ENCODE results near the gene NECAB2.

NECAB2 gene

DNA sequence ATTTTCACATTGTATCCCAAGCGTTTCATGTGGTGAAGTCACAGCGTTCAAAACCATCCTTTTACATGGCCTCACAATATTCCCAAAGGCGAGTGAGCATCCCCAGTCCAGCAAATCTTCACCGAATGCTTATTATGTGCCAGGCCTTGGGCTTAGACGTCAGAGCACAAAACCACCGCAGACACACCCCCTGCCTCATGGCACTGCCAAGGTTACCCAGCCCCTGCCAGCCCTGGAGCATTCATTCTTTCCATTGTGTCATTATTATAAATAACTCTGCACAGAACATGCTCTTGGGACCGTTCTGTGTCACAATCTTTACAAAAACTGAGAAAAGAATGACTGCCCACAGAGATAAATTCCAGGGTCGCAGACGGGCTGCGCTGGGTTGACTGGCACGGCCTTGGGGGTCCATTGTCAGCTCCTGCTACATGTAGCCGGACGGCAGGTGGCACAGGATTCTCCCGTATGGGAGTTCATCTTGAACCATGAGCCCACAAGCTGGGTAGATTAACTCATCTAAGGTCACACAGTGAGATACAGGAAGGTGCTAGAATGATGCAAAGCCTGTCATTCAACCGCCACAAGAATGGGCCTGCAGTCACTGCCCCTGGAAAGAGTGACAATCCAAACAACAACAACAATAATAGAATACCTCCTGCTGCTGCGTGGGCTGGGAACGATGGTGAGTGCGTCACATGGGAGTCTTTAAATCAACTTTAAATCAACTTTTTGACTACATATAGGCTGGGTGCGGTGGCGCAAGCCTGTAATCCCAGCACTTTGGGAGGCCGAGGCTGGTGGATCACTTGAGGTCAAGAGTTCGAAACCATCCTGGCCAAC lies 4.5 kb upstream of the NECAB2 start:
- H3K27me3 ChIP-seq (ENCODE audit: insufficient read depth, low read length, poor library complexity), result no peaks in the 10 kb centered on the region
- H3K4me1 ChIP-seq (ENCODE audit: insufficient read depth, low read length), result no peaks in the 10 kb centered on the region
- no peaks in the 10 kb centered on the region for H3K79me2 ChIP-seq (ENCODE audit: insufficient read depth, low read length)
- ATAC-seq (ENCODE audit: insufficient read depth, low read depth) (no peak), DNase-seq (no peak)
- TF ChIP-seq, protein P1, sequence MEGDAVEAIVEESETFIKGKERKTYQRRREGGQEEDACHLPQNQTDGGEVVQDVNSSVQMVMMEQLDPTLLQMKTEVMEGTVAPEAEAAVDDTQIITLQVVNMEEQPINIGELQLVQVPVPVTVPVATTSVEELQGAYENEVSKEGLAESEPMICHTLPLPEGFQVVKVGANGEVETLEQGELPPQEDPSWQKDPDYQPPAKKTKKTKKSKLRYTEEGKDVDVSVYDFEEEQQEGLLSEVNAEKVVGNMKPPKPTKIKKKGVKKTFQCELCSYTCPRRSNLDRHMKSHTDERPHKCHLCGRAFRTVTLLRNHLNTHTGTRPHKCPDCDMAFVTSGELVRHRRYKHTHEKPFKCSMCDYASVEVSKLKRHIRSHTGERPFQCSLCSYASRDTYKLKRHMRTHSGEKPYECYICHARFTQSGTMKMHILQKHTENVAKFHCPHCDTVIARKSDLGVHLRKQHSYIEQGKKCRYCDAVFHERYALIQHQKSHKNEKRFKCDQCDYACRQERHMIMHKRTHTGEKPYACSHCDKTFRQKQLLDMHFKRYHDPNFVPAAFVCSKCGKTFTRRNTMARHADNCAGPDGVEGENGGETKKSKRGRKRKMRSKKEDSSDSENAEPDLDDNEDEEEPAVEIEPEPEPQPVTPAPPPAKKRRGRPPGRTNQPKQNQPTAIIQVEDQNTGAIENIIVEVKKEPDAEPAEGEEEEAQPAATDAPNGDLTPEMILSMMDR (IDR thresholded peaks at IDR 0.05; ENCODE audit: borderline replicate concordance, extremely low read depth, low read length, poor library complexity, severe bottlenecking), result no peak
- TF ChIP-seq EZH2 (IDR thresholded peaks at IDR 0.05; ENCODE audit: borderline replicate concordance, low read depth, low read length, severe bottlenecking), result no peak
- no peak overlapping the region for H3K4me2 ChIP-seq (ENCODE audit: insufficient read depth, low read length)
- no peak overlapping the region for H3K27ac ChIP-seq (ENCODE audit: low read length)
- H3K36me3 ChIP-seq (ENCODE audit: insufficient read depth, low read length), result no peaks in the 10 kb centered on the region
- no peaks in the 10 kb centered on the region for H3K9me3 ChIP-seq (ENCODE audit: insufficient read depth, low read length, severe bottlenecking)
- no peak overlapping the region for H3K9ac ChIP-seq (ENCODE audit: low read depth, low read length)
- H4K20me1 ChIP-seq (ENCODE audit: insufficient read depth, low read length), result no peaks in the 10 kb centered on the region
- H2AFZ ChIP-seq (ENCODE audit: low read depth, low read length), result no peak overlapping the region
- H3K4me3 ChIP-seq (ENCODE audit: low read depth in 1 of 2, low read length in 2 of 2), result no peak overlapping the region

DNA sequence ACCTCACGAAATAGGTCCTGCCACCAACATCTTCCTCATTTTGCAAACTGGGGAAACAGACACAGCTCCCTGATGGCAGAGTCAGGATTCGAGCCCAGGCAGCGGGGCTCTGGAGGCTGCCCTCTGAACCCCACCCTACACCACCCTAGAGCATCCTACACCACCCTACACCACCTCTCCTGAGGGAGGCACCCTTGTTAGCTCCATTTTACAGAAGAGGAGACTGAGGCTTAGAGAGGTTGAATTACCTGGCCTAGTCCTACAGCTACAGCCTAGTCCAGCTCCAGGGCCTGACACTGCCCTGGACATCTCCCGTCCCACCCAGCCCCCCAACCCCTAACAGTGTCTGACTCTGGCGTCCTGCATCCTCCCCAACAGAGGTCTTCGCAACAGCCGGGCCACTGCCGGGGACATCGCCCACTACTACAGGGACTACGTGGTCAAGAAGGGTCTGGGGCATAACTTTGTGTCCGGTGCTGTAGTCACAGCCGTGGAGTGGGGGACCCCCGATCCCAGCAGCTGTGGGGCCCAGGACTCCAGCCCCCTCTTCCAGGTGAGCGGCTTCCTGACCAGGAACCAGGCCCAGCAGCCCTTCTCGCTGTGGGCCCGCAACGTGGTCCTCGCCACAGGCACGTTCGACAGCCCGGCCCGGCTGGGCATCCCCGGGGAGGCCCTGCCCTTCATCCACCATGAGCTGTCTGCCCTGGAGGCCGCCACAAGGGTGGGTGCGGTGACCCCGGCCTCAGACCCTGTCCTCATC lies 3.2 kb upstream of the NECAB2 start:
- Histone ChIP-seq H3K9me3 (ENCODE audit: insufficient read depth, low read length, severe bottlenecking) (no peaks in the 10 kb centered on the region), H3K4me2 (ENCODE audit: insufficient read depth, low read length) (no peak overlapping the region), H2AFZ (ENCODE audit: low read depth, low read length) (no peak overlapping the region), H3K27ac (ENCODE audit: low read length) (no peak overlapping the region), H3K4me1 (ENCODE audit: insufficient read depth, low read length) (no peaks in the 10 kb centered on the region), H3K4me3 (ENCODE audit: low read depth in 1 of 2, low read length in 2 of 2) (no peak overlapping the region), H4K20me1 (ENCODE audit: insufficient read depth, low read length) (no peaks in the 10 kb centered on the region; the same call in 1 of the 2 replicates), H3K79me2 (ENCODE audit: insufficient read depth, low read length) (no peaks in the 10 kb centered on the region), H3K9ac (ENCODE audit: low read depth, low read length) (no peak overlapping the region), H3K27me3 (ENCODE audit: insufficient read depth, low read length, poor library complexity) (no peaks in the 10 kb centered on the region), H3K36me3 (ENCODE audit: insufficient read depth, low read length) (no peaks in the 10 kb centered on the region)
- ATAC-seq (ENCODE audit: insufficient read depth, low read depth), result no peak
- no peak for TF ChIP-seq EZH2 (IDR thresholded peaks at IDR 0.05; ENCODE audit: borderline replicate concordance, low read depth, low read length, severe bottlenecking)
- TF ChIP-seq, protein P1 (IDR thresholded peaks at IDR 0.05; ENCODE audit: borderline replicate concordance, extremely low read depth, low read length, poor library complexity, severe bottlenecking), result no peak
- no peak for DNase-seq

DNA sequence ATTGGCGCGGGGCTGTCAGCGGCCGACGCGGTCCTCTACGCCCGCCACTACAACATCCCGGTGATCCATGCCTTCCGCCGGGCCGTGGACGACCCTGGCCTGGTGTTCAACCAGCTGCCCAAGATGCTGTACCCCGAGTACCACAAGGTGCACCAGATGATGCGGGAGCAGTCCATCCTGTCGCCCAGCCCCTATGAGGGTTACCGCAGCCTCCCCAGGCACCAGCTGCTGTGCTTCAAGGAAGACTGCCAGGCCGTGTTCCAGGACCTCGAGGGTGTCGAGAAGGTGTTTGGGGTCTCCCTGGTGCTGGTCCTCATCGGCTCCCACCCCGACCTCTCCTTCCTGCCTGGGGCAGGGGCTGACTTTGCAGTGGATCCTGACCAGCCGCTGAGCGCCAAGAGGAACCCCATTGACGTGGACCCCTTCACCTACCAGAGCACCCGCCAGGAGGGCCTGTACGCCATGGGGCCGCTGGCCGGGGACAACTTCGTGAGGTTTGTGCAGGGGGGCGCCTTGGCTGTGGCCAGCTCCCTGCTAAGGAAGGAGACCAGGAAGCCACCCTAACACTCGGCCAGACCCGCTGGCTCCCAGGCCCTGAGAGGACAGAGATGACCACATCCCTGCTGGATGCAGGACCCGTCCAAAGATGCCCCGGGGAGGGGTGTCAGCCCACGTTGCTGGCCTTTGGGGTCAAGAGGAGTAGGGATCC lies 2.4 kb upstream of the NECAB2 start:
- no peaks in the 10 kb centered on the region for H3K4me1 ChIP-seq (ENCODE audit: insufficient read depth, low read length)
- H3K9ac ChIP-seq (ENCODE audit: low read depth, low read length), result no peak overlapping the region
- H3K36me3 ChIP-seq (ENCODE audit: insufficient read depth, low read length), result no peaks in the 10 kb centered on the region

More for the DNA sequence above, 2.4 kb upstream of the NECAB2 start:
- no peak for TF ChIP-seq EZH2 (IDR thresholded peaks at IDR 0.05; ENCODE audit: borderline replicate concordance, low read depth, low read length, severe bottlenecking)
- TF ChIP-seq, protein P1 (IDR thresholded peaks at IDR 0.05; ENCODE audit: borderline replicate concordance, extremely low read depth, low read length, poor library complexity, severe bottlenecking), result no peak
- Histone ChIP-seq H3K9me3 (ENCODE audit: insufficient read depth, low read length, severe bottlenecking) (no peaks in the 10 kb centered on the region), H2AFZ (ENCODE audit: low read depth, low read length) (no peak overlapping the region), H3K4me2 (ENCODE audit: insufficient read depth, low read length) (no peak overlapping the region), H3K27ac (ENCODE audit: low read length) (no peak overlapping the region), H3K27me3 (ENCODE audit: insufficient read depth, low read length, poor library complexity) (no peaks in the 10 kb centered on the region), H3K4me3 (ENCODE audit: low read depth in 1 of 2, low read length in 2 of 2) (no peak overlapping the region), H3K79me2 (ENCODE audit: insufficient read depth, low read length) (no peaks in the 10 kb centered on the region), H4K20me1 (ENCODE audit: insufficient read depth, low read length) (no peaks in the 10 kb centered on the region; the same call in 1 of the 2 replicates)
- no peak for DNase-seq
- ATAC-seq (ENCODE audit: insufficient read depth, low read depth), result no peak
